Hippocampal formation (tissue), 2 donors: ENCODE measurements around the gene TPCN1.
"Not testable (repeated sequence)": the region's sequence is repeated elsewhere in the genome, so short reads cannot be mapped to it uniquely, and the experiment has no call there.

Experiments used
- DNase-seq, 2 donors: peaks; one replicate each; lab custom pipeline; 2025; lab: John Stamatoyannopoulos, UW

TPCN1 gene

GRCh38 chr12:113196990-113197389 is 24.3 kb upstream of the TPCN1 start:
- peak; percentile 69 to 73 for DNase-seq

GRCh38 chr12:113197518-113198077 is 23.7 kb upstream of the TPCN1 start:
- no peak for DNase-seq

DNA sequence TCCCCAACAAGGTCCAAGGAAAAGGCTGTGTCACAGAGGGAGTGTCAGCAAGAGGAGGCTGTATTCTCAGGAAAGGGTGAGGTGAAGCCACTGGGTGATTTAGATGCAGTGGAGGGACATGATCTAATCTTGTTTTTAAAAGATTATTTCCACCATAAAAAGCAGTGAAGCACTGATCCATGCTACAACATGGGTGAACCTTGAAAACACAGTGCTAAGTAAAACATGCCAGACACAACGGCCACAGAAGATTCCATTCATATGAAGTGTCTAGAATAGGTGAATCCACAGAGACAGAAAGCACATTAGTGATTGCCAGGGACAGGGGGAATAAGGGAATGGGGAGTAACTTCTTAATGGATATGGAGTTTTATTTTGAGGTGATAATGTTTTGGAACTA is 23.0 kb upstream of the TPCN1 start:
- DNase-seq, result no peak

DNA sequence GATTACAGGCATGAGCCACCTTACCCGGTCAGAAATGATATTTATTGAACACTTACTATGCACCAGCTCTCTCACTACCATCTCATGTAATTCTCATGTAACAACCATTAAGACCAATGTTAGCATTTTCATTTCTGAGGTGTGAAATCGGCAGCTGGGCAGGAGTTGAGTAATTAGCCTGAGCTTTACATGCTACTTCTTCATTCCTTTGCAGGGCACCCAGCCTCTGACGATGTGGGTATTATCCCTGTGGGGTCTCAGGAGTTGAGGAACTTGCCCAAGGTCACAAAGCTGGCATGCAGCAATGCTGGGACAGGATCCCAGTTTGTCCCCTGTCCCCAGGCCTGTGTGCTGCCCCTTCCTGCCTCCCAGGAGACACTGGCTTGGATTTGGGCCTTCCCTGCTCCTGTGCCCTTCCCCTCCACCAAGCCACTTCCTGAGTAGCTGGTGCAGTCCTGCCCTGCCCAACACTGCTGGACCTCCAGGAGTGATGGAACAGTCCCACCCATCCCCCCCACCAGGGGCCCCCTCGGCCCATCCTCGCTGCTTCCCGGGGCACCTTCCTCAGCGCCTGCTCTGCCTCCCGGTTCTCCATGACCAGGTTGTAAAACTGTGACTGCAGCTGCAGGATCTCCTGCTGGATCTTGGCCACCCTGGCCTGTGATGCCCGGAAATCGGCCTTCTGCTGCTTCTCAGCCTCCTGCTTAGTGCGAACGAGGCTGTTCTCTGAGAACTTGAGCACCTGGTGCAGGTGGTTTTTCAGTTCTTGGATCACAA is 21.1 kb upstream of the TPCN1 start:
- DNase-seq, result no peak

DNA sequence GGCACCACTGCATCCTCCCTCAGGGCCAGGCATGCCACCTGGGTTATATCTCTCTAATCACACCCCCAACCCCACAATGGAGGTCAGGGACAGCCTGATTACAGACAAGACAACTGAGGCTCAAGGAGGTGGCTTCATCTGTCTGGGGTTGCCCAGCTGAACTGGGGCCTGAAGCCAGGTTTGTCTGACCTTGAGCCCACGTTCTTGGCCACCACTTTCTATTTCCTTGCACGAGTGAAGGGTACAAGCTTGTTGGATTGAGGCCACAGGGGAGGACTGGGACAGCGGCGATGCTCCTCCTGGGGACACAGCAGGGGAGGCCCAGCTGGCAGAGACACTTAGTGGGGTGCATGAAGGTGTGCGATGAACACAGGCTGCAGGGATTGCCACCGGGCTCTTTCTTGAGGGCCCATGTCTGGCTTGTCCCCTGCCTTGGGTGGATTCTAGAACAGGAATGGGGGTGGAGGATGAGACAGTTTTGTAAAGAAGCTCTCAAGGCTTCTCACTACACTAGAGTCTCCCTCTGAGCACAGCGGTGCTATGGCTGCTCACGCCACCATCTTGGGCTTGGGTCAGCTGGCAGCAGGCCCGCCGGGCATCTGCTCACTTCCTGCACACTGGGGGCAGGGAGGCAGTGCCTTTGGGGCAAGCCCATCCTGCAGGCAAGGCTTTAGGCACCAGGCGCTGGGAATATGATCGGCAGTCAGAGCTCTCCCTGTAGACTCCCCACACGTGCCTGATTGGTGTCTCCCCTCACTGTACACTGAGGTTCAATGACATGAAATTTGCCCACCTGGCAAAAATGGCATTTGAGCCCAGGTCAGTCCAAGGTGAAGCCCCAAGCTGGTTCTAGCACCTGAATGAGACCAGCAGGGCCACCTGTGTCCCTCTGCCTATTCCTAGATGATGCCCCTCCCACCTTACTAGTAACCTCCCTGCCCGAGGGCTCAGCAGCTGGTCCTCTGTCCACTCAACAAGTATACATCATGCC is 19.8 kb upstream of the TPCN1 start:
- no peak for DNase-seq

DNA sequence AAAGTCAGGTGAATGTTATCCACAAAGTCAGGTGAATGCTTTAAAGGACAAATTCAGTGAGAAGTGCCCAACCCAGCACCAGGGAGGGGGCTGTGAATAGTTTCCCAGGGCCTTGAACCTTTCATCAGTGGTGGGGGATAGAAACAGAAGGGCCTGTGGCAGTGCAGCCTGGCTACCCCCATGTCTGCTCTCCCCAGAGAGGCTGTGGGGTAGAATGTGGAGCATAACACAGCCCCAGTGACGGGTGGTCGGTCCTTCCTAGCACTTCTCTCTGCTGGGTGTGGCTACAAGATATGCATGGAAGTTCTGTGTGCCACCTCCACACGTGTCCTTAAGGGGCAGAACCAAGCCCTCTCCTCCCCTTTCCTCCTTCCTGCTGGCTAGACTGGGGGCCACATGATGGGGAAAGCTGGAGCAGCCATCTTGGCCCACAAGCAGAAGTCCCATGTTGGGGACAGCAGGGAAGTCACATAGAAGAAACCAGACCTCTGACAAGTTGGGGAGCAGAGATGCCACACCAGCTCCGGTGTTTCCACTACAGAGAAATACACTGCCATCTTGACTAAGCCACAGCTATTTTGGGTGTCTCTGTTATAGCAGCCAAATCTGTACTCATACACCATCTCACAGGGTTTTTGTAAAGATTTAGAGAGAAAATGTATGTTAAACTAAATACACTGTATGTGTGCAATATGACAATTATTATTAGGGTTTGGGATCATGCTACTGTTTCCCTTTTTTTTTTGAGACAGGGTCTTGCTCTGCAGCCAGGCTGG is 18.8 kb upstream of the TPCN1 start:
- no peak for DNase-seq

- no peak for DNase-seq
These were observed 17.2 kb upstream of the TPCN1 start for GRCh38 chr12:113203852-113204760.

DNA sequence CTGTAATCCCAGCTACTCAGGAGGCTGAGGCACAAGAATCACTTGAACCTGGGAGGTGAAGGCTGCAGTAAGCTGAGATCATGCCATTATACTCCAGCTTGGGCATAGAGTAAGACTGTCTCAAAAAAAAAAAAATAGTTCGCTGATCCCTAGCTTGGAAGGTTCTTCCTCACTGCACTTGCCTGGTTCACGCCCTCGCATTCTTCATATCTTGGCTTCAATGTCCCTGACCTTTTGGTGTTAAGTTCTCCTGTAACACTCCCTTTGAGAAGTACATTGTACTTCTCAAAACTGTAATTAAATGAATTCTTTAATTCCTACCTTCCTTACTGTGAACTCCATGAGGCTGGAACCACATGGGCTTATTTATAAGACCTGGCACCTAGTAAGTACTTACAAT is 16.5 kb upstream of the TPCN1 start:
- DNase-seq, result no peak

GRCh38 chr12:113206802-113207201 is 14.5 kb upstream of the TPCN1 start:
- DNase-seq, result not testable (repeated sequence)

- DNase-seq, result no peak
These were observed 13.6 kb upstream of the TPCN1 start for GRCh38 chr12:113207613-113208040.

DNA sequence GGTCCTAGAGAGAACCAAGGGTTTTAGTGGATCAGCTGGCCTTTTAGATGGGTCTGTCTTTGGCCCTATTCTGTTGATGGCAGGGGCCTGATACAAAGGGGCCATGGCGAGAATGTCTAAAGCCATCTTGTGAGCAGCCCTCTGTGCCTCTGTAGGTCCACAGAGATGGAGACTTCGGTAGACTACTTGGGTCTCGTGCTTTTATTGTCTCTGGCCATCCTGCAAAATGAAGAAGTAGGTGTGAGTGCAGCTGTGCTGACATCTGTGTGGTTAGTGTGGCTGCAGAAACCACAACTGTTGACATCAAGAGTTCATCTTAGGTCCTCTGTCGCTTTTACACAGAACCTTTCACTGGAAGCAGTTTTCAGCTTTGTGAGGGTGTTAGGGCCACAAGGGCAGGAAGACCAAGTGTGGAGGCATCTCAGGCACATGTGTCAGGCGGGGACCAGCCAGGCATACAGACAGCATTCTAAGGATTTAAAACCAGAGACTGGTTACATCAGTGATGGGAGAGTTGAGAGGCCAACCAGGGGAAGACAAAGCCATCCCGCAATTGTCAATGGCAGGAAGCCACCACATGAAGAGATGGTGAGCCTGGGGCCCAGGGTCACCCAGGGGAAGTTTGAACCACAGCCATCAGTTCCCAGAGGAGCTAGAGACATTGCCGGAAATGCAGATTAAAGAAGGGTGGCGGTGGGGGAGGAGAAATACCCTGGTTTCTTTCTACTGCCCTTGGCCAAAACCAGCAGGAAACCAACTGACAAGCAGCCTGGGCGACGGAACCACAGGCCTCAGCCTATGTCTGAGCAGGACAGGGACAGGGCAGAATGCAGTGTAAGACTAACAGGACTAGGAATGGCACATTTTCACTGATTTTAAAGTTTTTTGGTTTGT is 13.0 kb upstream of the TPCN1 start:
- DNase-seq, result peak in 1 of 2 donors; percentile 37

DNA sequence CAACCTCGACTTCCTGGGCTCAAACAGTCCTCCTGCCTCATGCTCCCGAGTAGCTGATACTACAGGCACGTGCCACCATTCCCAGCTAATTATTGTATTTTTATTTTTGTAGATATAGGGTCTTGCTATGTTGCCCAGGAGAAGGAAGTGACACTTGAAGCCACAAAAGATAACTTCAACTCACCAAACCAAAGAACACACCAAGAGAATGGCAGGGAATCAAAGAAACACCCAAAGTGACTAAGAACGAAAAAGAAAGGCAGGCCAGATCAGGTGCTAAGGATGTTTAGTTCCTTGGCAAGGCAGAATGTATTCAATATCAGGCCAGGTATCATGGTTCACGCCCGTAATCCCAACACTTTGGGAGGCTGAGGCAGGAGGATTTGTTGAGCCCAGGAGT is 10.1 kb upstream of the TPCN1 start:
- DNase-seq, result no peak

- DNase-seq, result no peak
These were observed 6.3 kb upstream of the TPCN1 start for GRCh38 chr12:113214895-113215400.

- no peak for DNase-seq
These were observed 5.2 kb upstream of the TPCN1 start for GRCh38 chr12:113216027-113216426.

GRCh38 chr12:113220593-113221180 is 577 bp upstream of the TPCN1 start:
- no peak for DNase-seq

DNA sequence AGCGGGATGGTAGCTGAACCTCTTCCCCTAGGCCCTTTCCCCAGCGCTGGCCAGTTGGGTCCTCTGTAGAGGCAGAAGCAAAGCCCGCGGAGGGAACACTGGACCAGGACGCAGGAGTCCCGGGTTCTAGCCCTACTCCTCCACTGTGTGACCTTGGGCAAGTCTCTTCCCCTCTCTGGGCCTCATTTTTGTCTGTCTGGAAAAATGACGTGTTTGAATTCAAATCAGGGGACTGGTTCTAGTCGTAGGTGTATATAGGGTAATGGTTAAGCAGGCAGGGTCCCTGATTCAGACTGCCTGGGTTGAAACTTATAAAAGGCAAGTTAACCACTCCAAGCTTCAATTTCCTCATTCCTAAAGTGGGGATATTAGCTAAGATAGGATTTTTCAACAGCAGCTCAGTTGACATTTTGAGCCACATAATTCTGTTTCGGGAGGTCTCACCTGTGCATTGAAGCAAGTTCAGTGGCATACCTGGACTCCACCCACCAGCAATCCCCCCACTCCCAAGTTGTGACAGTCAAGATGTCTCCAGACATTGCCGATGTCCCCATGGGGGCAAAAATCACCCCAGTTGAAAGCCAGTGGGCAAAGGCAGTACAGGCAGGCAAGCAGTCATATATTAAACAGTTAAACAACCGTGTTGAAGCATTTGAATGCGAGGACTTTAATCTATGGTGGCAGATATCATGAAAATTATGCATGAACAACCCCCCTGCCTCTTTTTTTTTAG is 899 bp downstream of the TPCN1 start:
- no peak for DNase-seq

DNA sequence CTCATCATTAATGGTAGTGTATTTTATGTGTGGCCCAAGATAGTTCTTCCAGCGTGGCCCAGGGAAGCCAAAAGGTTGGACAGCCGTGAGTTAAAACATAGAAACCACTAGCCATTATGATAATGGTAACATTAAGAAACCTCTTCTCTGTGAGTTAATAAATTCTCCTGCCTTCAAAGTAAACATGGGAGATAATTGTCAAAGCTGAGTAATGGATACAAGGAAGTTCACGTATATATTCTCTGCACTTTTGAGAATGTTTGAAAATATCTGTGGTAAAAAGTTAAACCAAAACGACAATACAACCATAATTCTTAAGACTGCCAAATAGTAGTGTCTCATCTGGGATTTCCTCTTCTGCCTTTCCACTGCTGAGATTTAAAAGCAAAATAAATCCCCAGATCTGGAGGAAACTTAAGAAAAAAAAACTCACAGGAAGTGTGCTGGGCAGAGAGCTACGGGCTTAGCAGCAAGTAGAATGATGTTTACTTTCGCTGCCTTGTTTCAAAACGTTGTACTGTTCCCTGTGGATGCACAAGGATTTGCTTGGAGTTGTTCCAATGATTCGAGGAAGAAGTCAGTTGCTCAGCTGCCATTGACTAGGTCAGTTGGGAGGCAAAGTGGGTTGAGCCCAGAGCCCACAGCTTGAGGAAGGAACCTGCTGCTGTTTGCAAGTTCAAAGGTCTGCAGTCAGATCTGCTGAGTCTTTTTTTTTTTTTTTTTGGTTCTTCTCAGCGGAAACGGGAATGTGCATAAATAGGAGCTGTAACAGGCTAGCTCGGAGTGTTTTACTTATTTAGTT is 1.7 kb downstream of the TPCN1 start:
- DNase-seq, result peak; percentile 40 to 77
